Stromal cell of bone marrow (primary cell): Measurements from ENCODE around the gene RAB11B.
"Not testable (repeated sequence)": the region's sequence is repeated elsewhere in the genome, so short reads cannot be mapped to it uniquely, and the experiment has no call there.

ENCODE experiments used
- DNase-seq: peaks from one replicate; pipeline ENCODE4 v3.0.0-alpha.2; 2012; ENCODE audit warnings: low read depth

Gene RAB11B

DNA sequence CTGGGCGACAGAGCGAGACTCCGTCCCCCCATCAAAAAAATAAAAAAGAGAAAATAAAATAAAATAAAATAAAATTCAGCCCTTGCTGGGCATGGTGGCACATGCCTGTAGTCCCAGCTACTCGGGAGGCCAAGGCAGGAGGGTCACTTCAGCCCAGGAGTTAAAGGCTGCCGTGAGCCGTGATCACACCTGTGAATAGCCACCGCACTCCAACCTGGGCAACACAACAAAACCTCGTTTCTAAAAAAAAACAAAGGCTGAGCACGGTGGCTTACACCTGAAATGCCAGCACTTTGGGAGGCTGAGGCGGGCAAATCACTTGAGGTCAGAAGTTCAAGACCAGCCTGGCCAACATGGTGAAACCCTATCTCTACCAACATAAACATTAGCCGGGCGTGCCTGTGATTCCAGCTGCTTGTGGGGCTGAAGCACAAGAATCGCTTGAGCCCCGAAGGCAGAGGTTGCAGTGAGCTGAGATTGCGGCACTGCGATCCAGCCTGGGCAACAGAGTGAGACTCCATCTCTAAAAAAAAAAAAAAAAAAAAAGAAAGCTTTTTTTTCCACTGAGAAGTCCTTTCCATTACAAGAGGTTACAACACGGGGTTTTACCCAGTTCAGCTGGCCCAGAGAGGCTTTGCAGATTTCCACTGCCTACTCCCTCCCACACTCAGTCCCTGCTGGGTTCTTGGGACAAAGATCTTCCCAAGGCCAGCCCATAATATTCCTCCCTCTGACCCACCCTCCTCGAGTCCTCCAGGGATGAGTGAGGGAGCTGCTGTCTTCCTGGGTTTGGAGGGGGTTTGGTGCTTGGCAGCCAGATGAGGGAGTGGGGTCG lies 19.8 kb upstream of the RAB11B start:
- no peak for DNase-seq

DNA sequence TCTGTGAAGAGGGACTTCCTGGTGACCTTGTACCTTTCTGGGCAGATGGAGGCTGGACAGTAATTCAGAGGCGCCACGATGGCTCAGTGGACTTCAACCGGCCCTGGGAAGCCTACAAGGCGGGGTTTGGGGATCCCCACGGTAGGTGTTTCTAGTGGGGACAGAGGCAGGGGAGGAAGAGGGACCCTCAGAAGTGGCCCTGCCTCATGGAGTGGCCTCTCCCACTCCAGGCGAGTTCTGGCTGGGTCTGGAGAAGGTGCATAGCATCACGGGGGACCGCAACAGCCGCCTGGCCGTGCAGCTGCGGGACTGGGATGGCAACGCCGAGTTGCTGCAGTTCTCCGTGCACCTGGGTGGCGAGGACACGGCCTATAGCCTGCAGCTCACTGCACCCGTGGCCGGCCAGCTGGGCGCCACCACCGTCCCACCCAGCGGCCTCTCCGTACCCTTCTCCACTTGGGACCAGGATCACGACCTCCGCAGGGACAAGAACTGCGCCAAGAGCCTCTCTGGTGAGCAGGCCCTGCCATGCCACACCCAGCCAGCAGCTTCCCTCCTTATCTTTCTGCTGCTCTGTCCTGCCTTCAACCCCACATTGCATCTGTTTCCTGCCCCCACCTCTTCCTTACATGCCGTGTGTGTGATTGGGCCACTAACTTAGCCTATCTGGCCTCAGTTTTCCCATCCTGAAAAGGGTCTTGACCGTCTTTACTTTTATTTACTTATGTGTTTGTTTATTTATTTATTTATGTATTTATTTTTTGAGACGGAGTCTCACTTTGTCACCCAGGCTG lies 19.0 kb upstream of the RAB11B start:
- no peak for DNase-seq

DNA sequence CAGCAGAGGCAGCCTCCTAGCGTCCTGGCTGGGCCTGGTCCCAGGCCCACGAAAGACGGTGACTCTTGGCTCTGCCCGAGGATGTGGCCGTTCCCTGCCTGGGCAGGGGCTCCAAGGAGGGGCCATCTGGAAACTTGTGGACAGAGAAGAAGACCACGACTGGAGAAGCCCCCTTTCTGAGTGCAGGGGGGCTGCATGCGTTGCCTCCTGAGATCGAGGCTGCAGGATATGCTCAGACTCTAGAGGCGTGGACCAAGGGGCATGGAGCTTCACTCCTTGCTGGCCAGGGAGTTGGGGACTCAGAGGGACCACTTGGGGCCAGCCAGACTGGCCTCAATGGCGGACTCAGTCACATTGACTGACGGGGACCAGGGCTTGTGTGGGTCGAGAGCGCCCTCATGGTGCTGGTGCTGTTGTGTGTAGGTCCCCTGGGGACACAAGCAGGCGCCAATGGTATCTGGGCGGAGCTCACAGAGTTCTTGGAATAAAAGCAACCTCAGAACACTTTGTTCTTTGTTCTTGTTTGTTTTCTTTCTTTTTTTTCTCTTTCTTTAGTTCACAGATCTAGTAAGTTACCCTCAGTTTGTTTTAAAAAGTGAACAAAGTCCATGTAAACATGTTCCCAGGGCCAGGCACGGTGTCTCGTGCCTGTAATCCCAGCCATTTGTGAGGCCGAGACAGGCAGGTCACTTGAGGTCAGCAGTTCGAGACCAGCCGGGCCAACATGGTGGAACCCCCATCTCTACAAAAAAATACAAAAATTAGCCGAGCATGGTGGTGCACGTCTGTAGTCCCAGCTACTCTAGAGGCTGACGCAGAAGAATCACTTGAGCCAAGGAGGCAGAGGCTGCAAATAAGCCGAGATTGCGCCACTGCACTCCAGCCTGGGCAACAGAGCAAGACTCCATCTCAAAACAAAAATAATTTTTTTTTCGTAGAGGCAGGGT lies 16.0 kb upstream of the RAB11B start:
- DNase-seq: no peak

- DNase-seq: not testable (repeated sequence)
Observed at GRCh38 chr19:8375766-8376165, 14.4 kb upstream of the RAB11B start.

GRCh38 chr19:8376373-8376974 lies 13.7 kb upstream of the RAB11B start:
- DNase-seq: not testable (repeated sequence)

- DNase-seq: no peak
Observed at GRCh38 chr19:8377598-8377997, 12.6 kb upstream of the RAB11B start.

DNA sequence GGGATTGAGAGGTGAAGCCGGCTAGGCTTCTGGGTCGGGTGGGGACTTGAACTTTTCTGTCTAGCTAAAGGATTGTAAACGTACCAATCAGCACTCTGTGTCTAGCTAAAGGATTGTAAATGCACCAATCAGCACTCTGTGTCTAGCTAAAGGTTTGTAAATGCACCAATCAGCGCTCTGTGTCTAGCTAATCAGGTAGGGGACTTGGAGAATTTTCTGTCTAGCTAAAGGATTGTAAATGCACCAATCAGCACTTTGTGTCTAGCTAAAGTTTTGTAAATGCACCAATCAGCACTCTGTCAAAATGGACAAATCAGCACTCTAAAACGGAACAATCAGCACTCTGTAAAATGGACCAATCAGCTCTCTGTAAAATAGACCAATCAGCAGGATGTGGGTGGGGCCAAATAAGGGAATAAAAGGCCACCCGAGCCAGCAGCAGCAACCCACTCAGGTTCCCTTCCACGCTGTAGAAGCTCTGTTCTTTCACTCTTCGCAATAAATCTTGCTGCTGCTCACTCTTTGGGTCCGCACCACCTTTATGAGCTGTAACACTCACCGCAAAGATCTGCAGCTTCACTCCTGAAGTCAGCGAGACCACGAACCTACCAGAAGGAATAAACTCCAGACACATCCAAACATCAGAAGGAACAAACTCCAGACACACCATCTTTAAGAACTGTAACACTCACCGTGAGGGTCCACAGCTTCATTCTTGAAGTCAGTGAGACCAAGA lies 10.8 kb upstream of the RAB11B start:
- DNase-seq: not testable (repeated sequence)

- not testable (repeated sequence) for DNase-seq
Observed at GRCh38 chr19:8384569-8384968, 5.6 kb upstream of the RAB11B start.

- not testable (repeated sequence) for DNase-seq
Observed at GRCh38 chr19:8385103-8385502, 5.1 kb upstream of the RAB11B start.

DNA sequence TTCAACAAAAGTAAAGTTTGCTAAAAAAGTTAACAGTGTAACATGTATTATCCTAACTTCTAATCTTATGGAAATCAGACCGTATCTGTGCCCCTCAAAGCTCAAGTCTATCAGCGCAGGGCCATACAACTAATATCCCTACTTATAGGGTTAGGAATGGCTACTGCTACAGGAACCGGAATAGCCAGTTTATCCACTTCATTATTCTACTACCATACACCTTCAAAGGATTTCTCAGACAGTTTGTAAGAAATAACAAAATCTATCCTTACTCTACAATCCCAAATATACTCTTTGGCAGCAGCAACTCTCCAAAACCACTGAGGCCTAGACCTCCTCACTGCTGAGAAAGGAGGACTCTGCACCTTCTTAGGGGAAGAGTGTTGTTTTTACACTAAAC lies 4.6 kb upstream of the RAB11B start:
- not testable (repeated sequence) for DNase-seq

DNA sequence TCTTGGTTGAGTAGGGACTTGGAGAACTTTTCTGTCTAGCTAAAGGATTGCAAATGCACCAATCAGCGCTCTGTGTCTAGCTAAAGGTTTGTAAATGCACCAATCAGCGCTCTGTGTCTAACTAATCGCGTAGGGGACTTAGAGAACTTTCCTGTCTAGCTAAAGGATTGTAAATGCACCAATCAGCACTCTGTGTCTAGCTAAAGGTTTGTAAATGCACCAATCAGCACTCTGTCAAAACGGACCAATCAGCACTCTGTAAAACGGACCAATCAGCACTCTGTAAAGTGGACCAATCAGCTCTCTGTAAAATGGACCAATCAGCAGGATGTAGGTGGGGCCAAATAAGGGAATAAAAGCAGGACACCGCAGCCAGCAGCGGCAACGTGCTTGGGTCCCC lies 3.7 kb upstream of the RAB11B start:
- not testable (repeated sequence) for DNase-seq

DNA sequence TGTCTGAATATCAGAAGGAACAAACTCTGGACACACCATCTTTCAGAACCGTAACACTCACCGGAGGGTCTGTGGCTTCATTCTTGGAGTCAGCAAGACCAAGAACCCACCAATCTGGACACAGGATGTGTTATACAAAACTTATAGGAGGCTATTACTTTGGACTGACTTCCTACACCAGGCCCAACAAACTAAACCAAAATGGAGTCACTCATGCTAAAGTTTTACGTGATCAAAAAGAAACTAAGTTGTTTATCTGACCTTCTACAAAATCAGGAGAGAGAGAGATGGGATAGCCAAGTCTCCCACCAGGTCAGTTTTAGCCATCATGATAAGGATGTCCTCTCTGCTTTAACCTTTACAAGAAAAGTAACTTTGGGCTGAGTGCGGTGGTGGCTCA lies 3.2 kb upstream of the RAB11B start:
- no peak for DNase-seq

DNA sequence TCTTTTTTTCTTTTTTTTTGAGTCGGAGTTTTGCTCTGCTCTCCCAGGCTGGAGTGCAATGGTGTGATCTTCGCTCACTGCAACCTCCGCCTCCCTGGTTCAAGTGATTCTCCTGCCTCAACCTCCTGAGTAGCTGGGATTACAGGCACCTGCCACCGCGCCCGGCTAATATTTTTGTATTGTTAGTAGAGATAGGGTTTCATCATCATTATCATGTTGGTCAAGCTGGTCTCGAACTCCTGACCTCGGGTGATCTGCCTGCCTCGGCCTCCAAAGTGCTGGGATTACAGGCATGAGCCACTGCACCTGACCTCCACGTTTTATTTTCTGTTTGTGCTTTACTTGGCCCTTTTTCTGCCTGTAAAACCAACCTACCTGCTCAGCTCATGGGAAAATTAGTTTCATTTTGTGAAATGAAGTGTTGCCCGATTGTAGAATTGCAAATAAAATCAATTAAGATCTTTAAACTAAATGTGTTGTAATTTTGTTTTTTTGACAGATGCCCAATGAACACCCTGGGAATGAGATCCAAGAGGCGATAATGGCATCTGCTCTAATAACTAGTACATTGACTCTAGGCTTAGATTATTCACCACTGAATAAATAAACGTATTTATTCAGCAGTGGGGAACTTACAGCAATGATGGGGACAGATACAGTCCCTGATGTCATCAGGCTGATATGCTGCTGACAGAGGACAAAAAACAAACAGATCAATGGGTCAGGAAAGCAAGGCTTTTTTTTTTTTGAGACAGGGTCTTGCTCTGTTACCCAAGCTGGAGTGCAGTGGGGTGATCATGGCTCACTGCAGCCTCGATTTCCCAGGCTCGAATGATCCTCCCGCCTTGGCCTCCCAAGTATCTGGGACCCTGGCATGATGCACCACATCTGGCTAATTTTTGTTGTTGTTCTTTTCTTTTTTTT lies 2.2 kb upstream of the RAB11B start:
- DNase-seq: no peak

DNA sequence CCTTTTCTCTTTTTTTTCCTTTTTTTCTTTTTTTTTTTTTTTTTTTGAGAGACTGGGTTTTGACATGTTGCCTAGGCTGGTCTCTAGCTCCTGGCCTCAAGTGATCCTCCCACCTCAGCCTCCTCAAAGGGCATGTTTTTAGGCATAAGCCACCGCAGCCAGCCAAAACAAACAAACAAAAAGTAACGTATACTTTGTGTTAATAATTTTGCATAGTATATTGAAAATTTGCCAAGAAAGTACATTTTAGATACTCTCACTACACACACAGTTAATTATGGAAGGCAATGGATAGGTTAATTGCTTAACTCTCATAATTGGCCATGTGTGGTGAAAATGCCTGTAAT lies 1.6 kb upstream of the RAB11B start:
- no peak for DNase-seq

DNA sequence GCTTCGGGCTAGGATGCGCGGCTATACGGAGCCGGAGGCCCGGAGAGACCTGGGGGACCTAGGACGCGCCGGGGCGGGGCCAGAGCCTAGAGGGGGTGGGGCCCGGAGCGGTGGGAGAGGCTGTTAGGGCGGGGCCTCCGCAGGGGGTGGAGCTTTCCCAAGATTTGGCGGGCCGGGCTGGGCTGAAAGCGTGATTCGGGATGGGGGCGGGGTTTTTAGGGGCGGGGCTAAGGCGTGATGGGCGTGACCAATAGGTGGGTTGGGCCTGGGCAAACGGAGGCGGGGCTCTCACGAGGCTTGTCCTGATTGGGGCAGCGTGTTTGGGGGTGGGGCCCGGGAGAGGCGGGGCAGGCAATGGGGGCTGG lies 439 bp downstream of the RAB11B start:
- DNase-seq: peak; percentile 76

DNA sequence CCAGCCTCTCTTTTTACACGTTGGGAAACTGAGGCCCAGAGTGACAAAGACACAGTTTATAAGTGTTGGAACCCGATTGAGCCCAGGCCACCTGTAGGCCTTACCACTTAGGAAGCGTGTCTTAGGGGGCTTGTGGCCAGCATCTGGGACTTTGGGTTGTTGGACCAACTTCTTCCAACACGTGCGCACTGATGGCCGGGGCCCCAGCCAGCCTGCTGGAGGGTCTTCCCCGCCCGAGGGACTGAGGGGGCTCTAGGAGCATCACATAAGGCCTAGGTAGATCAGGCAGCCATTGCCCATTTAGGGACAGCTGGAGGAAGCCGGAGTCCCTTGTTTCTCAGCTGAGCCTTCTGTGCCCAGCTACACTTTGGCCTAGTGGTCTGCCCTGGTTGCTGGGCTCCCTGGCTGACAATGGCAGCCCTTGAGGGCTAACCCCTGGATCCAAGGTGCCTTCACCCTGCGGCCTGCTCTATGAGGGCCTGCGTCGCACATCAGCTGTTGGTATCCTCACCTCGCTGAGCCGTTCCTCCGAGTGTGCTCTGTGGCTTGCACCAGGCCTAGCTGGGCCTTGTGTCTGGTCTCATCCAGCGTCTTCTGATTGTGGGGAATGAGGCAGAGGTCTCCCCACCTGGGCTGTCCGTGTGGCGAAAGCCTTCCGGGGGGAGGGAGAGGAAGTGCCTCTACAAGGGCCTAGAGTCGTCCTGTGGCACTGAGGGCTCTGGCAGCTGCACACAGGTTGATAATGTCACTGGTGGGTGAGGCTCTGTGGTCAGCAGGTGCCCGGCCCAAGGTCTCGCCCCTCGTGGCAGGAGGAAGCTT lies 1.2 kb downstream of the RAB11B start:
- DNase-seq: no peak

GRCh38 chr19:8392017-8392591 lies 1.9 kb downstream of the RAB11B start:
- no peak for DNase-seq

DNA sequence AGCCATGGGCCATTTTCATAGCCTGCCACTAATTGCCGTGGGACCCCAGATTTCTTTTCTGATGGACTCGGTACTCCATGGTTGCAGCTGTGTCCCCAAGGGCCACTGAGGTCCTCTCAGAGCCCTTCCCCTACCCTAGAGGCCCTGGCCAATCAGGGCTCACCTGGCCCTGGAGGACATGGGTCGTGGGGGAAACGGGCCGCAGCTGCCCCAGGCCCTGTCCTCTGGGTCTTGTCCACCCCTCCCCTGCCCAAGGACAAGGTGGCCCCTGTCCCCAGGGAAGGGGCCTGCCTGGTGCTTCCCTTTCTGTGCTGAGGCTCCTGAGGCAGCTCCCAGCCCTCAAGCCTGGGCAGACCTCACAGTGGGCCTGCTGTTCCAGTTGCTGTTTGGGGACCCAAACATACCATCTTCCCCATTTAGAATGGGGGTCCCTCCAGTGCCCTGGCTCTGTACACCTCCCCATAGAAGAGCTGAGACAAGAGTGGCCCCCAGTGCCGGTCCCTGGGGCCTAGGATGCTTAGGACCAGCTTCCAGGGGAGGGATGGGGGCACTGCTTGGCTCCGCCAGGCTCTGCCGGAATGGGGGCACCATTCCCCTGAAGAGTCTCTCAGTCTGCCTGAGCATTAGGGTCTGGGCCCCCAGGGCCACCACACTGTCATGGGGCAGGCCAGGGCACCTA lies 3.2 kb downstream of the RAB11B start:
- DNase-seq: no peak
